Neural progenitor cell (in vitro differentiated cells): Measurements from ENCODE around the gene TGFB2. TPM values are rescaled to one million over a fixed set of nuclear protein-coding genes. Genes with fewer than 3 reads are reported as not detected.

Source experiments
- DNase-seq: peaks from one replicate; pipeline ENCODE4 v3.0.0-alpha.2; 2016; ENCODE audit warnings: low spot score
- H2AFZ ChIP-seq: fragments of 200-600 bp; sonication (generic); replicated peaks from 2 replicates; pipeline ENCODE4 v1.6.1; 2016; ENCODE audit warnings: antibody characterized with exemption
- H3F3A ChIP-seq: fragments of 200-600 bp; sonication (generic); 2 replicates; pipeline ENCODE4 v1.6.1; 2016; ENCODE audit warnings: antibody characterized with exemption, low read depth
- H3K27ac ChIP-seq: fragments of 200-600 bp; sonication (generic); 2 replicates; pipeline ENCODE4 v1.5.1; 2016; ENCODE audit warnings: mild to moderate bottlenecking
- H3K27me3 ChIP-seq: fragments of 200-600 bp; sonication (generic); 2 replicates; pipeline ENCODE4 v1.6.1; 2016; ENCODE audit warnings: mild to moderate bottlenecking, moderate library complexity
- H3K36me3 ChIP-seq: fragments of 200-600 bp; sonication (generic); 2 replicates; pipeline ENCODE4 v1.5.1; 2016
- H3K4me1 ChIP-seq: fragments of 200-600 bp; sonication (generic); 2 replicates; pipeline ENCODE4 v1.6.1; 2016; ENCODE audit warnings: mixed run types
- H3K4me2 ChIP-seq: fragments of 200-600 bp; sonication (generic); 2 replicates; pipeline ENCODE4 v1.6.1; 2016
- H3K4me3 ChIP-seq: fragments of 200-600 bp; sonication (generic); 2 replicates; pipeline ENCODE4 v1.5.1; 2016
- H3K79me2 ChIP-seq: fragments of 200-600 bp; sonication (generic); 2 replicates; pipeline ENCODE4 v1.6.1; 2016; ENCODE audit warnings: low read depth
- H3K9ac ChIP-seq: fragments of 200-600 bp; sonication (generic); 2 replicates; pipeline ENCODE4 v1.6.1; 2016
- H3K9me3 ChIP-seq: fragments of 200-600 bp; sonication (generic); 2 replicates; pipeline ENCODE4 v1.5.1; 2016; ENCODE audit warnings: low read depth
- H4K20me1 ChIP-seq: fragments of 200-600 bp; sonication (generic); 2 replicates; pipeline ENCODE4 v1.6.1; 2016; ENCODE audit warnings: low read depth
- H3K27ac Mint-ChIP-seq: 3 replicates; pipeline ENCODE4 v1.8.0; 2021; ENCODE audit warnings: mixed read lengths
- H3K27me3 Mint-ChIP-seq: 2 replicates; pipeline ENCODE4 v1.8.0; 2022; ENCODE audit warnings: low read depth, mild to moderate bottlenecking, inconsistent platforms, moderate library complexity, mixed read lengths; ENCODE audit not compliant: insufficient read depth
- H3K36me3 Mint-ChIP-seq: 3 replicates; pipeline ENCODE4 v1.8.0; 2021; ENCODE audit warnings: mixed read lengths
- H3K4me1 Mint-ChIP-seq: 3 replicates; pipeline ENCODE4 v1.8.0; 2021; ENCODE audit warnings: mixed read lengths
- H3K4me3 Mint-ChIP-seq: 3 replicates; pipeline ENCODE4 v1.8.0; 2021; ENCODE audit warnings: mild to moderate bottlenecking, moderate library complexity, mixed read lengths
- H3K9me3 Mint-ChIP-seq: 3 replicates; pipeline ENCODE4 v1.8.0; 2020; ENCODE audit warnings: mixed read lengths
- EZH2 ChIP-seq: fragments of 200-600 bp; sonication (generic); IDR thresholded peaks from 2 replicates; pipeline ENCODE4 v1.6.1; 2017; ENCODE audit warnings: antibody characterized with exemption, mild to moderate bottlenecking, moderate library complexity
- EZH2phosphoT487 ChIP-seq: fragments of 200-600 bp; sonication (generic); IDR thresholded peaks from 2 replicates; pipeline ENCODE4 v1.6.1; 2017; ENCODE audit warnings: antibody characterized with exemption
- total RNA-seq: library from RNA; depleted of rRNA; stranded (reverse); fragments of >200 nt; gene quantifications from 2 replicates; pipeline ENCODE4 v1.2.3, GENCODE V29; 2015; ENCODE audit warnings: low replicate concordance
- TF ChIP-seq, protein P1 (sequence below): fragments of 200-600 bp; sonication (generic); IDR thresholded peaks from 2 replicates; pipeline ENCODE4 v1.5.1; 2017; ENCODE audit warnings: antibody characterized with exemption, mild to moderate bottlenecking

Gene TGFB2
- total RNA-seq, 1 donor from 2014 or later, result 1.9 TPM

DNA sequence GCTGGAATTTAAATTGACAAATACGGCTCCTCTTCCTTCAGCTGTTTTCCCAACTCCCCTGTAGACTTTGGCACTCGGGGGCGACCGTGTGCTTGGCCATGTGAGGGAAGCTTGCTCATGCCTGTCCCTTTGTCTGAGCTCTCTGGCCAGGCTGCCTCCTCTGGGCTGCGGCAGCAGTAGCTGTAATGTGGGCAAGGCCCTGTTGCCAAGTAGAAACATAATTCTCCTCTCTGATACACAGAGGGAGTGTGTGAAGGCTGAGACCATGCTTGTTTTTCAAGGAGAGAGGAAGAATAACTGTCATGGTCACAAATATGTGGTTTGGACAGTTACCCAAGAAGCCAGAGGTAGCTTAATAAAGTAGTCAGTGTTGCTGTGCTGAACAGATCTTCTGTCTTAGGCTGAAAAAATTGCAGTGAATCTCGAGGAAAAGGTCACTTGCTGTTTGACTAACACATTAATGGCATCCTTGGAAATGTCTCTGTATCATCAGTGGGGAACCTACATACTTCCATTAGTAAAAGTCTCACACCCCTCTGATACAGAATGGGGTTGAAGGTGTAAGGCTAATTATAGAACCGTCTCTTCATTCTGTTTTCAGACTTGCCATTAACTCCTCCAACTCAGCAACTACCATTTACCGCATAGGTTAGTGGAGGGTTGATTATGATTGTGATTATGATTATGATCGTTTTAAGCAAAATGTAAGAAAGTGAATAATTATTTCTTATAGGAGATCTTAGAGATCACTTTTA lies 94.6 kb downstream of the TGFB2 start:
- H3K4me3 Mint-ChIP-seq, result no peak overlapping the region
- no peaks in the 10 kb centered on the region for H3K36me3 Mint-ChIP-seq
- peak overlapping the region; percentile 77 for H2AFZ ChIP-seq
- H3K9me3 ChIP-seq, result no peaks in the 10 kb centered on the region
- no peaks in the 10 kb centered on the region for H3K79me2 ChIP-seq
- H3K4me1 ChIP-seq, result no peaks in the 10 kb centered on the region
- H3K9ac ChIP-seq, result no peak overlapping the region
- H4K20me1 ChIP-seq, result no peaks in the 10 kb centered on the region
- no peaks in the 10 kb centered on the region for H3K27me3 ChIP-seq
- H3K27ac Mint-ChIP-seq, result no peak overlapping the region
- H3K4me1 Mint-ChIP-seq, result peaks cover 2% of the 10 kb centered on the region
- no peaks in the 10 kb centered on the region for H3F3A ChIP-seq
- no peaks in the 10 kb centered on the region for H3K36me3 ChIP-seq
- H3K27me3 Mint-ChIP-seq, result no peaks in the 10 kb centered on the region
- no peak overlapping the region for H3K4me2 ChIP-seq
- TF ChIP-seq, protein P1, sequence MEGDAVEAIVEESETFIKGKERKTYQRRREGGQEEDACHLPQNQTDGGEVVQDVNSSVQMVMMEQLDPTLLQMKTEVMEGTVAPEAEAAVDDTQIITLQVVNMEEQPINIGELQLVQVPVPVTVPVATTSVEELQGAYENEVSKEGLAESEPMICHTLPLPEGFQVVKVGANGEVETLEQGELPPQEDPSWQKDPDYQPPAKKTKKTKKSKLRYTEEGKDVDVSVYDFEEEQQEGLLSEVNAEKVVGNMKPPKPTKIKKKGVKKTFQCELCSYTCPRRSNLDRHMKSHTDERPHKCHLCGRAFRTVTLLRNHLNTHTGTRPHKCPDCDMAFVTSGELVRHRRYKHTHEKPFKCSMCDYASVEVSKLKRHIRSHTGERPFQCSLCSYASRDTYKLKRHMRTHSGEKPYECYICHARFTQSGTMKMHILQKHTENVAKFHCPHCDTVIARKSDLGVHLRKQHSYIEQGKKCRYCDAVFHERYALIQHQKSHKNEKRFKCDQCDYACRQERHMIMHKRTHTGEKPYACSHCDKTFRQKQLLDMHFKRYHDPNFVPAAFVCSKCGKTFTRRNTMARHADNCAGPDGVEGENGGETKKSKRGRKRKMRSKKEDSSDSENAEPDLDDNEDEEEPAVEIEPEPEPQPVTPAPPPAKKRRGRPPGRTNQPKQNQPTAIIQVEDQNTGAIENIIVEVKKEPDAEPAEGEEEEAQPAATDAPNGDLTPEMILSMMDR, result no peak
- TF ChIP-seq EZH2phosphoT487, result no peak
- no peak for TF ChIP-seq EZH2
- H3K9me3 Mint-ChIP-seq, result no peaks in the 10 kb centered on the region
- no peak overlapping the region for H3K27ac ChIP-seq
- no peak overlapping the region for H3K4me3 ChIP-seq
- DNase-seq, result peak; percentile 21

DNA sequence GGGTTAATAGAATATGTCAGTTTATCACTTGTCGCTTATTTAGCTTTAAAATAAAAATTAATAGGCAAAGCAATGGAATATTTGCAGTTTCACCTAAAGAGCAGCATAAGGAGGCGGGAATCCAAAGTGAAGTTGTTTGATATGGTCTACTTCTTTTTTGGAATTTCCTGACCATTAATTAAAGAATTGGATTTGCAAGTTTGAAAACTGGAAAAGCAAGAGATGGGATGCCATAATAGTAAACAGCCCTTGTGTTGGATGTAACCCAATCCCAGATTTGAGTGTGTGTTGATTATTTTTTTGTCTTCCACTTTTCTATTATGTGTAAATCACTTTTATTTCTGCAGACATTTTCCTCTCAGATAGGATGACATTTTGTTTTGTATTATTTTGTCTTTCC lies 98.1 kb downstream of the TGFB2 start:
- Histone ChIP-seq H3K4me3 (no peak overlapping the region), H3K9ac (no peak overlapping the region), H3F3A (no peaks in the 10 kb centered on the region), H3K36me3 (no peaks in the 10 kb centered on the region), H4K20me1 (no peaks in the 10 kb centered on the region), H3K4me1 (no peaks in the 10 kb centered on the region), H3K27ac (no peak overlapping the region), H3K4me2 (no peak overlapping the region), H3K27me3 (no peaks in the 10 kb centered on the region), H3K9me3 (no peaks in the 10 kb centered on the region), H3K79me2 (no peaks in the 10 kb centered on the region), H2AFZ (no peak overlapping the region)
- Mint-ChIP-seq H3K4me3 (no peak overlapping the region), H3K36me3 (no peaks in the 10 kb centered on the region), H3K27me3 (no peaks in the 10 kb centered on the region), H3K27ac (no peak overlapping the region), H3K9me3 (peaks cover 2% of the 10 kb centered on the region), H3K4me1 (peaks cover 2% of the 10 kb centered on the region)
- DNase-seq, result no peak
- TF ChIP-seq, protein P1, result no peak
- TF ChIP-seq EZH2, result no peak
- TF ChIP-seq EZH2phosphoT487, result no peak

DNA sequence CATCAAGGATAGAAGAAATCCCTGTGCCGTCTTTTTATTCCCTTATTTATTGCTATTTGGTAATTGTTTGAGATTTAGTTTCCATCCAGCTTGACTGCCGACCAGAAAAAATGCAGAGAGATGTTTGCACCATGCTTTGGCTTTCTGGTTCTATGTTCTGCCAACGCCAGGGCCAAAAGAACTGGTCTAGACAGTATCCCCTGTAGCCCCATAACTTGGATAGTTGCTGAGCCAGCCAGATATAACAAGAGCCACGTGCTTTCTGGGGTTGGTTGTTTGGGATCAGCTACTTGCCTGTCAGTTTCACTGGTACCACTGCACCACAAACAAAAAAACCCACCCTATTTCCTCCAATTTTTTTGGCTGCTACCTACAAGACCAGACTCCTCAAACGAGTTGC lies 99.0 kb downstream of the TGFB2 start:
- H3K27ac Mint-ChIP-seq, result no peak overlapping the region
- no peaks in the 10 kb centered on the region for H4K20me1 ChIP-seq
- H3K9me3 ChIP-seq, result no peaks in the 10 kb centered on the region
- H3K4me3 ChIP-seq, result no peak overlapping the region
- no peaks in the 10 kb centered on the region for H3F3A ChIP-seq
- no peaks in the 10 kb centered on the region for H3K4me1 ChIP-seq
- TF ChIP-seq EZH2, result no peak
- TF ChIP-seq EZH2phosphoT487, result no peak
- TF ChIP-seq, protein P1, result no peak
- no peak overlapping the region for H3K9ac ChIP-seq
- DNase-seq, result no peak
- peaks cover 4% of the 10 kb centered on the region for H3K9me3 Mint-ChIP-seq
- H2AFZ ChIP-seq, result no peak overlapping the region
- H3K27ac ChIP-seq, result no peak overlapping the region
- H3K4me2 ChIP-seq, result no peak overlapping the region
- no peaks in the 10 kb centered on the region for H3K27me3 Mint-ChIP-seq
- H3K36me3 ChIP-seq, result peaks cover 3% of the 10 kb centered on the region
- no peaks in the 10 kb centered on the region for H3K79me2 ChIP-seq
- no peaks in the 10 kb centered on the region for H3K27me3 ChIP-seq
- peaks cover 2% of the 10 kb centered on the region for H3K4me1 Mint-ChIP-seq
- H3K4me3 Mint-ChIP-seq, result no peak overlapping the region
- no peaks in the 10 kb centered on the region for H3K36me3 Mint-ChIP-seq
